Testis (tissue), 3 donors: ENCODE measurements around the gene DNAJC6. TPM values are rescaled to one million over a fixed set of nuclear protein-coding genes. Genes with fewer than 3 reads are reported as not detected.
A peak's percentile ranks its signal among the peaks of the same experiment; 100 is the strongest.

ENCODE experiments used
- DNase-seq: peaks from one replicate; pipeline ENCODE4 v3.0.0-alpha.2; 2019
- H3K27ac ChIP-seq, 2 donors: fragments of 200-600 bp; sonication (generic); one replicate each; pipeline ENCODE4 v1.5.1; 2019
- H3K27me3 ChIP-seq: fragments of 200-600 bp; sonication (generic); one replicate; pipeline ENCODE4 v1.5.1; 2019
- H3K36me3 ChIP-seq: fragments of 200-600 bp; sonication (generic); one replicate; pipeline ENCODE4 v1.5.1; 2017; ENCODE audit warnings: low read depth; ENCODE audit errors: missing control alignments
- H3K4me1 ChIP-seq: fragments of 200-600 bp; sonication (generic); one replicate; pipeline ENCODE4 v1.5.1; 2019
- H3K4me3 ChIP-seq, 2 donors: fragments of 200-600 bp; sonication (generic); one replicate each; pipeline ENCODE4 v1.5.1; 2017 to 2019
- H3K9me3 ChIP-seq: fragments of 200-600 bp; sonication (generic); one replicate; pipeline ENCODE4 v1.5.1; 2017
- POLR2A ChIP-seq: fragments of 450-650 bp; IDR thresholded peaks from one replicate; pipeline ENCODE4 v1.6.1; 2017; ENCODE audit warnings: antibody characterized with exemption, mild to moderate bottlenecking, moderate library complexity
- WGBS, 2 donors: methylation state at CpG; one replicate each; pipeline ENCODE4 v1.1.5; 2018; 5-methylcytosine and 5-hydroxymethylcytosine counted together
- intact Hi-C: fragments of 100-400 bp; cut with DNase I; formaldehyde crosslinking; loops from one replicate; pipeline ENCODE4 v1.15.1; 2023; ENCODE audit warnings: low total_unique reads
- polyA plus RNA-seq: library from polyadenylated mRNA; stranded (reverse); fragments of 350-450 nt; fragmentation: Illumina TruSeq; extraction: RNeasy Lipid Tissue Mini Kit (QIAGEN cat#74804); gene quantifications from one replicate; pipeline ENCODE4 v1.2.3, GENCODE V29; 2014; ENCODE audit warnings: low read depth, low replicate concordance; ENCODE audit not compliant: insufficient read depth
- small RNA-seq, 2 donors: library from RNA; depleted of rRNA; stranded (forward); fragments of <200 nt; gene quantifications; one replicate each; pipeline ENCODE3, GENCODE V24; 2016
- total RNA-seq, 2 donors: library from RNA; depleted of rRNA; stranded (reverse); fragments of >200 nt; gene quantifications; one replicate each; pipeline ENCODE4 v1.2.3, GENCODE V29; 2016
- TF ChIP-seq, protein P1 (sequence below), 3 experiments: fragments of 450-650 bp in 2 of 3; fragments of 200-600 bp in 1 of 3; sonication (generic) in 1 of 3; IDR thresholded peaks; one replicate each; pipeline ENCODE4 v1.5.1; 2016 to 2019; ENCODE audit warnings: antibody characterized with exemption in 3 of 3, mild to moderate bottlenecking in 2 of 3, moderate library complexity in 1 of 3

Gene DNAJC6
- total and polyA plus RNA-seq, 3 donors from 2014 or later = 5.1 to 7.3 (median 5.2) TPM

DNA sequence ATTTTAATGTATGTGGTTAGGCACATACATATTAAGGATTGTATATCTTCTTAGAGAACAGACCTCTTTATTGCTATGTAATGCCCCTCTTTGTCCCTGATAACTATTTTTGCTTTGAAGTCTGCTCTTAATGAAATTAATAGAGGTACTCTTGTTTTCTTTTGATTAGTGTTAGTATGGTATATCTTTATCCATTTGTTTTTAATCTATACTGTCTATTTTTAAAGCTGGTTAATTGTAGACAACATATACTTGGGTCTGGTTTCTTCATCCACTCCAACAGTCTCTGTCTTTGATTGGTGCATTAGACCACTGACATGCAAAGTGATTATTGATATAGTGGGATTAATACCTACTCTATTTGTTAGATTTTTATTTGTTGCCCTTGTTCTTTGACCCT lies 147.1 kb downstream of the DNAJC6 start:
- TF ChIP-seq POLR2A = no peak
- TF ChIP-seq, protein P1, sequence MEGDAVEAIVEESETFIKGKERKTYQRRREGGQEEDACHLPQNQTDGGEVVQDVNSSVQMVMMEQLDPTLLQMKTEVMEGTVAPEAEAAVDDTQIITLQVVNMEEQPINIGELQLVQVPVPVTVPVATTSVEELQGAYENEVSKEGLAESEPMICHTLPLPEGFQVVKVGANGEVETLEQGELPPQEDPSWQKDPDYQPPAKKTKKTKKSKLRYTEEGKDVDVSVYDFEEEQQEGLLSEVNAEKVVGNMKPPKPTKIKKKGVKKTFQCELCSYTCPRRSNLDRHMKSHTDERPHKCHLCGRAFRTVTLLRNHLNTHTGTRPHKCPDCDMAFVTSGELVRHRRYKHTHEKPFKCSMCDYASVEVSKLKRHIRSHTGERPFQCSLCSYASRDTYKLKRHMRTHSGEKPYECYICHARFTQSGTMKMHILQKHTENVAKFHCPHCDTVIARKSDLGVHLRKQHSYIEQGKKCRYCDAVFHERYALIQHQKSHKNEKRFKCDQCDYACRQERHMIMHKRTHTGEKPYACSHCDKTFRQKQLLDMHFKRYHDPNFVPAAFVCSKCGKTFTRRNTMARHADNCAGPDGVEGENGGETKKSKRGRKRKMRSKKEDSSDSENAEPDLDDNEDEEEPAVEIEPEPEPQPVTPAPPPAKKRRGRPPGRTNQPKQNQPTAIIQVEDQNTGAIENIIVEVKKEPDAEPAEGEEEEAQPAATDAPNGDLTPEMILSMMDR (IDR thresholded peaks at IDR 0.05) = no peak

GRCh38 chr1:65457868-65458267 lies 148.5 kb downstream of the DNAJC6 start:
- Histone ChIP-seq H3K27ac (no peak overlapping the region), H3K4me3 (no peak overlapping the region), H3K9me3 (no peaks in the 10 kb centered on the region), H3K4me1 (no peaks in the 10 kb centered on the region), H3K36me3 (no peaks in the 10 kb centered on the region), H3K27me3 (no peaks in the 10 kb centered on the region)
- TF ChIP-seq, protein P1 (IDR thresholded peaks at IDR 0.05) = no peak
- no peak for TF ChIP-seq POLR2A
- no peak for DNase-seq
- intact Hi-C loops = no loop called here

More for the DNA sequence above, 147.1 kb downstream of the DNAJC6 start:
- Histone ChIP-seq H3K4me1 (no peaks in the 10 kb centered on the region), H3K27ac (no peak overlapping the region), H3K9me3 (no peaks in the 10 kb centered on the region), H3K36me3 (no peaks in the 10 kb centered on the region), H3K4me3 (no peak overlapping the region), H3K27me3 (no peaks in the 10 kb centered on the region)
- intact Hi-C loops = no loop called here
- DNase-seq = no peak

DNA sequence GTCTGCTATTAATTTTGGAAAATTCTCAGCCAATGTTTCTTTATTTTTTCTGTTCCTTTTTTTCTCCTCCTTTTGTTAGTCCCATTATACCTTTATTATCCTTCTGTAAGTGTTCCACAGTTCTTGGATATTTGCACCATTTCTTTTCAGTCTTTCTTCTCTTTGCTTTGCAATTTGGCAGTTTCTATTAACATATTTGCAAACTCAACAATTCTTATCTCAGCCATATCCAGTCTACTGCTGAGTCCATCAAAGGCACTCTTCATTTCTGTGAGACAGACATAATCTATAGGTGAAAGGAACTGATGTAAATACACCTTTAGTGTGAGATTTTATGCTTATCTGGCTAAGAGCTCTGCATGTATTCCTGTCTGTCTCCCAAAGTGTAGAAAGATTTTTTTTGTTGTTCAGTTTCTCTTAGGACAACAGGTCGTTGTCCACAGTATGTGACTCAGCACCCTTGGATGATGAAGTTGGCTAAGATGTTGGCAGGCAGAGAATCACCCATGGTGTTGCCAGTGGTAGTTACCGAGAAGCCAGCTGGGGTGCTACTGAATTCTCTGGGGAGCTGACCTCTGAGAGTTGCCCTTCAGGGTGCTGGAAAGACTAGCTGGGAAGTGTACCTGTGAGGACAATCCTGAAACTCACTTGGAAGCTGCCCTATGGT lies 149.5 kb downstream of the DNAJC6 start:
- Histone ChIP-seq H3K9me3 (no peaks in the 10 kb centered on the region), H3K4me1 (no peaks in the 10 kb centered on the region), H3K4me3 (no peak overlapping the region), H3K27ac (no peak overlapping the region), H3K27me3 (no peaks in the 10 kb centered on the region), H3K36me3 (no peaks in the 10 kb centered on the region)
- no peak for DNase-seq
- TF ChIP-seq POLR2A = no peak
- TF ChIP-seq, protein P1 (IDR thresholded peaks at IDR 0.05) = no peak
- WGBS, 2 donors = 83 to 95% methylated on average over 2 of the region's 2 CpGs
- intact Hi-C loops = no loop called here

GRCh38 chr1:65459397-65459768 lies 150.0 kb downstream of the DNAJC6 start:
- WGBS, 2 donors = 80 to 82% methylated on average over 1 of the region's 1 CpG
- no peaks in the 10 kb centered on the region for H3K27me3 ChIP-seq
- no peaks in the 10 kb centered on the region for H3K4me1 ChIP-seq
- intact Hi-C loops = no loop called here
- no peaks in the 10 kb centered on the region for H3K36me3 ChIP-seq
- H3K9me3 ChIP-seq = no peaks in the 10 kb centered on the region
- TF ChIP-seq, protein P1 (IDR thresholded peaks at IDR 0.05) = peak in 2 of 3 experiments; percentile 29 to 33
- no peak for TF ChIP-seq POLR2A
- DNase-seq = no peak
- no peak overlapping the region for H3K27ac ChIP-seq
- no peak overlapping the region for H3K4me3 ChIP-seq

Small RNAs within 50 kb of the gene (small RNA-seq; reads per million reads assigned to genes)
- 0 reads per million in 2 donors for gene COX6CP13
- gene RNU2-15P = 0 reads per million in 2 donors

Other genes with a start within 250 kb of the DNAJC6 start
- gene AK4, start 161.3 kb upstream of the DNAJC6 start, total RNA-seq = 10 to 100 TPM; 40.1 to 42.0 TPM
- 29.0 TPM for gene AK4, start 161.3 kb upstream of the DNAJC6 start, polyA plus RNA-seq
- gene LEPR, start 111.1 kb downstream of the DNAJC6 start, total RNA-seq = 1 to 10 TPM; 8.5 to 9.1 TPM
- 4.9 TPM for gene LEPR, start 111.1 kb downstream of the DNAJC6 start, polyA plus RNA-seq
- 10 to 100 TPM; 55.0 to 58.0 TPM for gene LEPROT, start 111.1 kb downstream of the DNAJC6 start, total RNA-seq
- 38.0 TPM for gene LEPROT, start 111.1 kb downstream of the DNAJC6 start, polyA plus RNA-seq